Activated naive CD8-positive, alpha-beta T cell treated with anti-CD3 and anti-CD28 coated beads for 36 hours (primary cell): ENCODE measurements around the gene TRIM2. TPM values are rescaled to one million over a fixed set of nuclear protein-coding genes. Genes with fewer than 3 reads are reported as not detected.

Experiments
- DNase-seq: peaks from one replicate; pipeline ENCODE4 v3.0.0; 2021
- H3K27ac Mint-ChIP-seq: one replicate; pipeline ENCODE4 v1.8.0; 2022; ENCODE audit warnings: mild to moderate bottlenecking, moderate library complexity, mixed read lengths
- H3K27me3 Mint-ChIP-seq: one replicate; pipeline ENCODE4 v1.8.0; 2022; ENCODE audit warnings: mild to moderate bottlenecking, mixed read lengths
- H3K36me3 Mint-ChIP-seq: one replicate; pipeline ENCODE4 v1.8.0; 2021; ENCODE audit warnings: mild to moderate bottlenecking, mixed read lengths
- H3K4me1 Mint-ChIP-seq: one replicate; pipeline ENCODE4 v1.8.0; 2021; ENCODE audit warnings: mixed read lengths
- H3K4me3 Mint-ChIP-seq: one replicate; pipeline ENCODE4 v1.8.0; 2022; ENCODE audit warnings: mild to moderate bottlenecking, moderate library complexity, mixed read lengths
- H3K9me3 Mint-ChIP-seq: one replicate; pipeline ENCODE4 v1.8.0; 2022; ENCODE audit warnings: mixed read lengths
- total RNA-seq, 2 experiments: library from RNA; stranded (reverse); gene quantifications; one replicate each; pipeline ENCODE4 v1.2.3, GENCODE V29; 2021

TRIM2 gene
- total RNA-seq, 2 experiments from 2014 or later: 0.54 to 0.76 TPM

DNA sequence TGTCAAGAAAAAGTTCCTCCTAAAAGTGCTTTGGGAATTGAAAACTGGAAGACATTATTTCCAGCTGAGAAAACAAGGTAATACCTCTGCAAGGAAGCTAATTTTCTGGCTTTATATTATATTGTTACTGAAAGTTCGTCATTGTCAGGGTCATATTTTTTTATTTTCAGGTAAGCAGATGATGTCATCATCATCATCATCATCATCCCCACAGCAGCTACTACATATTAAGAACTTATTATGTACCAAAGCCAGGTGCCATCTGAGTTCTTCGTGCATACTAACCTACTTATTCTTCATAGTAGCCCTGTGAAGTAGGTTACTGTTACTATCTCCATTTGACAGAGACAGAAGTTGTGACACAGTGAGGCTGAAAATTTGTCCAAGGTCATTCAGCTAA, 87.3 kb downstream of the TRIM2 start:
- Mint-ChIP-seq H3K9me3 (peaks cover 4% of the 10 kb centered on the region), H3K4me3 (no peak overlapping the region), H3K27me3 (no peaks in the 10 kb centered on the region), H3K36me3 (peaks cover 4% of the 10 kb centered on the region), H3K27ac (no peak overlapping the region), H3K4me1 (peaks cover 2% of the 10 kb centered on the region)
- DNase-seq: no peak

DNA sequence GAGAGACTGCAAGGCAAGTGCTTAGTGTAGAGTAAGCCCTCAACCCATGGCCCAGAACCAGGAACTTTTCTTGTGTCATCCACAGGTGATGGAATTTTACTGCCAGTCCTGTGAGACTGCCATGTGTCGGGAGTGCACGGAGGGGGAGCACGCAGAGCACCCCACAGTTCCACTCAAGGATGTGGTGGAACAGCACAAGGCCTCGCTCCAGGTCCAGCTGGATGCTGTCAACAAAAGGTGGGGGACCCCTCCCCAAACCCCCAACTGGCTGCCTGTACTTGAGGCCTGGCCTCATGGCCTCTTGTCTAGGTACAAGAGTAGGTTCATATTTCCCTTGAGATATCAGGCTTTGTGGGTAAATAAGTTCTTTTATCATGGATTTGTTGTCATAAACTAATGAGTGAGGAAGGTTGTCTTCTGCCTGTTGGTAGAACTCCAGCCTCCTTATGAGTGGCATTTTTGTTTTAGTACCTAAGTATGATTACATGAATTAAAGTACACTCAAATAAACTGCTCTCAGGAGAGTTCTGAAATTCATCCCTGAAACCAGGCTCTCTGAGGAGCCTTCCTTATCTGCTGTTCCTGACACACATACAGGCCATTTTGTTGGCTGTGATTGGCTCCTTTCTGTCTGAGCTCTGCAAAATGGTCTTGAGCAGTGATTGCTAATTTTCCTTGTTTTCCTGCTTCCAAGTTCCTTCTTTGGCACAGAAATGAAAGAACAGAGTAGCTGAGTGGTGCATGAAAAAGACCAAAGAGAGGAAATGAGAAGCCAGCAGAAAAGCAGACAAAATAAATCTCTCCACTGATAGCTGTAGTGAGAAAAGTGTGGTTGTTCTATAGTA, 88.9 kb downstream of the TRIM2 start:
- Mint-ChIP-seq H3K4me3 (no peak overlapping the region), H3K9me3 (peaks cover 4% of the 10 kb centered on the region), H3K4me1 (peaks cover 2% of the 10 kb centered on the region), H3K27me3 (no peaks in the 10 kb centered on the region), H3K36me3 (peaks cover 4% of the 10 kb centered on the region), H3K27ac (no peak overlapping the region)
- no peak for DNase-seq

- no peak for DNase-seq
- no peaks in the 10 kb centered on the region for H3K9me3 Mint-ChIP-seq
Observed at GRCh38 chr4:153293742-153294057, 89.5 kb downstream of the TRIM2 start.

GRCh38 chr4:153294631-153295030, 90.4 kb downstream of the TRIM2 start:
- Mint-ChIP-seq H3K4me1 (no peaks in the 10 kb centered on the region), H3K27me3 (no peaks in the 10 kb centered on the region), H3K4me3 (no peak overlapping the region), H3K27ac (no peak overlapping the region), H3K36me3 (peaks cover 7% of the 10 kb centered on the region), H3K9me3 (peaks cover 4% of the 10 kb centered on the region)
- DNase-seq: no peak

More at GRCh38 chr4:153293742-153294057, 89.5 kb downstream of the TRIM2 start:
- no peak overlapping the region for H3K4me3 Mint-ChIP-seq
- no peak overlapping the region for H3K27ac Mint-ChIP-seq
- H3K36me3 Mint-ChIP-seq: no peaks in the 10 kb centered on the region
- H3K27me3 Mint-ChIP-seq: no peaks in the 10 kb centered on the region
- H3K4me1 Mint-ChIP-seq: no peaks in the 10 kb centered on the region

DNA sequence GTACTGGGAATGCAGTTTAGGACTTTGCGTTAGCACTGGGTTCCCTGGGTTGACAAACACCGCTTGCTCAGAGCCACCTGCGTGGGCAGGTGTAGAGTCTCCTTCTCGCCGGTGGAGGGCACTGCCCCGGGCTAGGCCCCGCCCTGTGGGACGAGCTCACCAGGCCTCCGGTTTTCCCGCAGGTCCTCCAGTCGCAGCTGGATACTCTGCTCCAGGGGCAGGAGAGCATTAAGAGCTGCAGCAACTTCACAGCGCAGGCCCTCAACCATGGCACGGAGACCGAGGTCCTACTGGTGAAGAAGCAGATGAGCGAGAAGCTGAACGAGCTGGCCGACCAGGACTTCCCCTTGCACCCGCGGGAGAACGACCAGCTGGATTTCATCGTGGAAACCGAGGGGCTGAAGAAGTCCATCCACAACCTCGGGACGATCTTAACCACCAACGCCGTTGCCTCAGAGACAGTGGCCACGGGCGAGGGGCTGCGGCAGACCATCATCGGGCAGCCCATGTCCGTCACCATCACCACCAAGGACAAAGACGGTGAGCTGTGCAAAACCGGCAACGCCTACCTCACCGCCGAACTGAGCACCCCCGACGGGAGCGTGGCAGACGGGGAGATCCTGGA, 91.0 kb downstream of the TRIM2 start:
- Mint-ChIP-seq H3K36me3 (peaks cover 11% of the 10 kb centered on the region), H3K4me3 (no peak overlapping the region), H3K9me3 (peaks cover 8% of the 10 kb centered on the region), H3K4me1 (no peaks in the 10 kb centered on the region), H3K27me3 (no peaks in the 10 kb centered on the region), H3K27ac (no peak overlapping the region)
- no peak for DNase-seq

- H3K9me3 Mint-ChIP-seq: peaks cover 11% of the 10 kb centered on the region
- H3K4me1 Mint-ChIP-seq: no peaks in the 10 kb centered on the region
- H3K4me3 Mint-ChIP-seq: no peak overlapping the region
- no peak for DNase-seq
- H3K36me3 Mint-ChIP-seq: peaks cover 14% of the 10 kb centered on the region
- H3K27ac Mint-ChIP-seq: no peak overlapping the region
- no peaks in the 10 kb centered on the region for H3K27me3 Mint-ChIP-seq
Observed at GRCh38 chr4:153296040-153296823, 92.0 kb downstream of the TRIM2 start.

- Mint-ChIP-seq H3K4me3 (no peak overlapping the region), H3K27me3 (no peaks in the 10 kb centered on the region), H3K4me1 (no peaks in the 10 kb centered on the region), H3K27ac (no peak overlapping the region), H3K36me3 (peaks cover 19% of the 10 kb centered on the region), H3K9me3 (peaks cover 14% of the 10 kb centered on the region)
- no peak for DNase-seq
Observed at GRCh38 chr4:153297116-153297515, 92.9 kb downstream of the TRIM2 start.

GRCh38 chr4:153310793-153311192, 106.5 kb downstream of the TRIM2 start:
- Mint-ChIP-seq H3K36me3 (no peaks in the 10 kb centered on the region), H3K9me3 (no peaks in the 10 kb centered on the region), H3K27me3 (no peaks in the 10 kb centered on the region), H3K4me3 (no peak overlapping the region), H3K27ac (no peak overlapping the region), H3K4me1 (no peaks in the 10 kb centered on the region)
- no peak for DNase-seq

- H3K27me3 Mint-ChIP-seq: no peaks in the 10 kb centered on the region
- no peak for DNase-seq
- H3K27ac Mint-ChIP-seq: no peak overlapping the region
- H3K4me3 Mint-ChIP-seq: no peak overlapping the region
- H3K4me1 Mint-ChIP-seq: no peaks in the 10 kb centered on the region
- no peaks in the 10 kb centered on the region for H3K36me3 Mint-ChIP-seq
- no peaks in the 10 kb centered on the region for H3K9me3 Mint-ChIP-seq
Observed at GRCh38 chr4:153314915-153315314, 110.7 kb downstream of the TRIM2 start.

DNA sequence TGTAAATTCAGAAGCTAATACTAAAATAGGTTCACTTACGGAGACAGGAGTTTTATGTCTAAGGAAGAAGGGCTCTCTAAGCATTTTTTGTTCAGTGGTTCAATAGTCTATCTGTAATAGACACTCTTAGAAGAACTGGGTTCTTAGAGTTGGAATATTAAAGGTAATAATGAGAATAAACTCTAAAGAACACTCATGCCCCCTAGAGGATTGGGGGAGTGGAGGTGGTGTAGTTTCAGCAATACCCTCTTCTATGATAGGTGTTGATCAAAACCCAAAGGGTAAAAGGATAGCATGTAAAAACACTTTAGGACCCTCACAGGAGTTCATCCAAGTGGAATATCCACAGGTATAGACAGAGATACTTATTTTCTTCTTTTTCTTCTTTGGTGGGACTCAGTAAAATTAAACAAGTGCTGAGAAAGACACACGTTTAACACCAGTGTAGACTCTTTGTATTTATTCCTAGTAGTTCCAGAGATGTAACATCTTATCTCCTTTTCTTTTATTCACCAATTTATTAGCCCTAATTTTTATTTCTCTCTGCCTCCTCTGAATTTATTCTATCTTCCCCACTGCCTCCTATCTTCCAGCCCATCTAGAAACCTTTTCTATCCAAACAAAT, 114.6 kb downstream of the TRIM2 start:
- Mint-ChIP-seq H3K4me1 (no peaks in the 10 kb centered on the region), H3K36me3 (no peaks in the 10 kb centered on the region), H3K27ac (no peak overlapping the region), H3K9me3 (no peaks in the 10 kb centered on the region), H3K27me3 (no peaks in the 10 kb centered on the region), H3K4me3 (no peak overlapping the region)
- no peak for DNase-seq

GRCh38 chr4:153322791-153323190, 118.5 kb downstream of the TRIM2 start:
- no peaks in the 10 kb centered on the region for H3K9me3 Mint-ChIP-seq
- no peak for DNase-seq
- no peak overlapping the region for H3K27ac Mint-ChIP-seq
- no peaks in the 10 kb centered on the region for H3K36me3 Mint-ChIP-seq
- peaks cover 5% of the 10 kb centered on the region for H3K27me3 Mint-ChIP-seq
- H3K4me3 Mint-ChIP-seq: no peak overlapping the region
- H3K4me1 Mint-ChIP-seq: peaks cover 2% of the 10 kb centered on the region

- H3K4me3 Mint-ChIP-seq: no peak overlapping the region
- H3K4me1 Mint-ChIP-seq: peaks cover 2% of the 10 kb centered on the region
- no peaks in the 10 kb centered on the region for H3K36me3 Mint-ChIP-seq
- no peak overlapping the region for H3K27ac Mint-ChIP-seq
- H3K9me3 Mint-ChIP-seq: no peaks in the 10 kb centered on the region
- no peak for DNase-seq
- peaks cover 5% of the 10 kb centered on the region for H3K27me3 Mint-ChIP-seq
Observed at GRCh38 chr4:153324046-153324445, 119.8 kb downstream of the TRIM2 start.

- no peaks in the 10 kb centered on the region for H3K36me3 Mint-ChIP-seq
- DNase-seq: no peak
- H3K9me3 Mint-ChIP-seq: no peaks in the 10 kb centered on the region
- H3K4me1 Mint-ChIP-seq: peaks cover 2% of the 10 kb centered on the region
- no peak overlapping the region for H3K4me3 Mint-ChIP-seq
- H3K27ac Mint-ChIP-seq: no peak overlapping the region
- H3K27me3 Mint-ChIP-seq: peaks cover 5% of the 10 kb centered on the region
Observed at GRCh38 chr4:153325558-153325957, 121.3 kb downstream of the TRIM2 start.

DNA sequence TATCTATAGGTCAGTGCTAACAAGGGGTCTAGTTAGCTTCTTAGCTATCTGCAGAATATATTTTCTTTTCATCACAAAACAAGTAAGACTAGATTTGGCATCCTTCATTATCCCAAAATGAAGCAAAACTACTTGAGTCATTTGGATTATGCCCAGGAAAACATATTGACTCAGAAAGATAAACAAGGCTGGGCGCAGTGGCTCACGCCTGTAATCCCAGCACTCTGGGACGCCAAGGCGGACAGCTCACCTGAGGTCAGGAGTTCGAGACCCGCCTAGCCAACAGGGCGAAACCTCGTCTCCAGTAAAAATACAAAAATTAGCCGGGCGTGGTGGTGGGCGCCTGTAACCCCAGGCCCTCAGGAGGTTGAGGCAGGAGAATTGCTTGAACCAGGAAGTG, 122.3 kb downstream of the TRIM2 start:
- no peaks in the 10 kb centered on the region for H3K36me3 Mint-ChIP-seq
- no peak overlapping the region for H3K4me3 Mint-ChIP-seq

GRCh38 chr4:153327247-153327646, 123.0 kb downstream of the TRIM2 start:
- no peak for DNase-seq
- H3K4me1 Mint-ChIP-seq: peaks cover 2% of the 10 kb centered on the region
- H3K27me3 Mint-ChIP-seq: peaks cover 5% of the 10 kb centered on the region
- no peak overlapping the region for H3K27ac Mint-ChIP-seq
- no peak overlapping the region for H3K4me3 Mint-ChIP-seq
- H3K9me3 Mint-ChIP-seq: no peaks in the 10 kb centered on the region
- H3K36me3 Mint-ChIP-seq: no peaks in the 10 kb centered on the region

More for the DNA sequence above, 122.3 kb downstream of the TRIM2 start:
- DNase-seq: no peak
- Mint-ChIP-seq H3K27me3 (peaks cover 5% of the 10 kb centered on the region), H3K4me1 (peaks cover 2% of the 10 kb centered on the region), H3K27ac (no peak overlapping the region), H3K9me3 (no peaks in the 10 kb centered on the region)
